Transverse colon (tissue), 4 donors: ENCODE results near the gene SACM1L.

Experiments used
- EP300 ChIP-seq: sonication (generic); formaldehyde crosslinking; IDR thresholded peaks from one replicate; pipeline ENCODE4 v1.6.1; 2017; ENCODE audit warnings: antibody characterized with exemption, low read depth
- POLR2A ChIP-seq: fragments of 450-650 bp; IDR thresholded peaks from one replicate; pipeline ENCODE4 v1.6.1; 2016; ENCODE audit warnings: antibody characterized with exemption, mild to moderate bottlenecking, moderate library complexity
- POLR2AphosphoS5 ChIP-seq, 3 donors: sonication (generic); formaldehyde crosslinking; IDR thresholded peaks; one replicate each; pipeline ENCODE4 v1.6.1; 2016; ENCODE audit warnings: antibody characterized with exemption in 3 of 3
- TF ChIP-seq, protein P1 (sequence below), 5 experiments: fragments of 200-600 bp in 3 of 5; fragments of 450-650 bp in 2 of 5; sonication (generic) in 3 of 5; IDR thresholded peaks; 1 replicate in 2 of 5; 2 replicates in 3 of 5; pipeline ENCODE4 v1.5.1; 2016 to 2017; ENCODE audit warnings: antibody characterized with exemption in 5 of 5, inconsistent platforms in 3 of 5, mild to moderate bottlenecking in 2 of 5, moderate library complexity in 1 of 5

- TF ChIP-seq, protein P1, sequence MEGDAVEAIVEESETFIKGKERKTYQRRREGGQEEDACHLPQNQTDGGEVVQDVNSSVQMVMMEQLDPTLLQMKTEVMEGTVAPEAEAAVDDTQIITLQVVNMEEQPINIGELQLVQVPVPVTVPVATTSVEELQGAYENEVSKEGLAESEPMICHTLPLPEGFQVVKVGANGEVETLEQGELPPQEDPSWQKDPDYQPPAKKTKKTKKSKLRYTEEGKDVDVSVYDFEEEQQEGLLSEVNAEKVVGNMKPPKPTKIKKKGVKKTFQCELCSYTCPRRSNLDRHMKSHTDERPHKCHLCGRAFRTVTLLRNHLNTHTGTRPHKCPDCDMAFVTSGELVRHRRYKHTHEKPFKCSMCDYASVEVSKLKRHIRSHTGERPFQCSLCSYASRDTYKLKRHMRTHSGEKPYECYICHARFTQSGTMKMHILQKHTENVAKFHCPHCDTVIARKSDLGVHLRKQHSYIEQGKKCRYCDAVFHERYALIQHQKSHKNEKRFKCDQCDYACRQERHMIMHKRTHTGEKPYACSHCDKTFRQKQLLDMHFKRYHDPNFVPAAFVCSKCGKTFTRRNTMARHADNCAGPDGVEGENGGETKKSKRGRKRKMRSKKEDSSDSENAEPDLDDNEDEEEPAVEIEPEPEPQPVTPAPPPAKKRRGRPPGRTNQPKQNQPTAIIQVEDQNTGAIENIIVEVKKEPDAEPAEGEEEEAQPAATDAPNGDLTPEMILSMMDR (IDR thresholded peaks at IDR 0.05) = no peak
- TF ChIP-seq POLR2AphosphoS5 (IDR thresholded peaks at IDR 0.05) = no peak
- TF ChIP-seq EP300 = no peak
- no peak for TF ChIP-seq POLR2A
Observed at GRCh38 chr3:45686850-45687249, 2.3 kb upstream of the SACM1L start.
